IMR-90 (cell line): ENCODE measurements around the gene SRPRA. TPM values are rescaled to one million over a fixed set of nuclear protein-coding genes. Genes with fewer than 3 reads are reported as not detected.

Source experiments
- ATAC-seq: fragments of 200-7000 bp; cut with Tn5 transposase; 2 replicates; pipeline ENCODE4 v1.9.1; 2020; ENCODE audit warnings: low read depth, mild to moderate bottlenecking, moderate library complexity
- BruUV-seq: library from RNA; stranded (reverse); fragments of 400-500 nt; replicated peaks from 2 replicates; lab custom pipeline; 2021; lab: Mats Ljungman, UMichigan
- CTCF ChIA-PET: fragments of 300-600 bp; formaldehyde crosslinking; extraction: SDS; loops from one replicate; lab custom pipeline; 2021; ENCODE audit warnings: antibody characterized with exemption; lab: Yijun Ruan, JAX
- POLR2A ChIA-PET: fragments of 300-600 bp; sonication (Branson Sonifier 250); formaldehyde crosslinking; loops from one replicate; lab custom pipeline; 2022; ENCODE audit warnings: antibody characterized with exemption; ENCODE audit not compliant: unreplicated experiment; lab: Charles Lee
- DNase-seq: peaks from one replicate; pipeline ENCODE4 v3.0.0; 2013
- H2AFZ ChIP-seq: replicated peaks from 2 replicates; pipeline ENCODE3; 2013; ENCODE audit warnings: low read length, mild to moderate bottlenecking; ENCODE audit not compliant: poor library complexity
- H2AK5ac ChIP-seq: 2 replicates; pipeline ENCODE4 v1.6.1; 2013; ENCODE audit warnings: low read depth, low read length, inconsistent platforms
- H2AK9ac ChIP-seq: replicated peaks from 2 replicates; pipeline ENCODE3; 2013; ENCODE audit warnings: mild to moderate bottlenecking, low read depth, low read length, moderate library complexity; ENCODE audit not compliant: poor library complexity
- H2BK120ac ChIP-seq: 2 replicates; pipeline ENCODE4 v1.6.1; 2013; ENCODE audit warnings: low read depth, low read length, inconsistent platforms
- H2BK15ac ChIP-seq: 3 replicates; pipeline ENCODE4 v1.6.1; 2013; ENCODE audit warnings: low read depth, low read length, inconsistent platforms
- H2BK20ac ChIP-seq: 2 replicates; pipeline ENCODE4 v1.6.1; 2013; ENCODE audit warnings: low read depth, mild to moderate bottlenecking, inconsistent platforms, low read length, moderate library complexity
- H2BK5ac ChIP-seq: 2 replicates; pipeline ENCODE4 v1.6.1; 2013; ENCODE audit warnings: mild to moderate bottlenecking, low read depth, low read length, inconsistent platforms; ENCODE audit not compliant: poor library complexity, severe bottlenecking
- H3K14ac ChIP-seq: replicated peaks from 2 replicates; pipeline ENCODE4 v1.6.1; 2013; ENCODE audit warnings: low read depth, low read length, inconsistent platforms
- H3K18ac ChIP-seq: 2 replicates; pipeline ENCODE4 v1.6.1; 2013; ENCODE audit warnings: low read depth, low read length, control low read depth
- H3K23ac ChIP-seq: 2 replicates; pipeline ENCODE4 v1.6.1; 2013; ENCODE audit warnings: low read depth, low read length, inconsistent platforms
- H3K27ac ChIP-seq: 2 replicates; pipeline ENCODE4 v1.5.1; 2013; ENCODE audit warnings: mild to moderate bottlenecking, control low read depth, low read length; ENCODE audit not compliant: insufficient read depth
- H3K27me3 ChIP-seq: 2 replicates; pipeline ENCODE4 v1.6.1; 2013; ENCODE audit warnings: low read length; ENCODE audit not compliant: control insufficient read depth, insufficient read depth
- H3K36me3 ChIP-seq: 2 replicates; pipeline ENCODE4 v1.6.1; 2013; ENCODE audit warnings: low read length, mixed read lengths; ENCODE audit not compliant: control insufficient read depth, insufficient read depth
- H3K4ac ChIP-seq: 2 replicates; pipeline ENCODE4 v1.6.1; 2013; ENCODE audit warnings: low read depth, low read length, inconsistent platforms
- H3K4me1 ChIP-seq: 2 replicates; pipeline ENCODE4 v1.6.1; 2013; ENCODE audit warnings: low read length, mixed read lengths; ENCODE audit not compliant: control insufficient read depth, insufficient read depth
- H3K4me2 ChIP-seq: 2 replicates; pipeline ENCODE4 v1.6.1; 2013; ENCODE audit warnings: low read depth, mild to moderate bottlenecking, control low read depth, low read length, moderate library complexity
- H3K4me3 ChIP-seq: 2 replicates; pipeline ENCODE4 v1.5.1; 2013; ENCODE audit warnings: low read depth, mild to moderate bottlenecking, control low read depth, low read length, moderate library complexity; ENCODE audit not compliant: insufficient read depth
- H3K56ac ChIP-seq: 2 replicates; pipeline ENCODE4 v1.6.1; 2013; ENCODE audit warnings: low read length, inconsistent platforms; ENCODE audit not compliant: insufficient read depth; ENCODE audit errors: extremely low read depth
- H3K79me1 ChIP-seq, 2 experiments: 2 replicates each; pipeline ENCODE4 v1.6.1; 2013; ENCODE audit warnings: low read length in 2 of 2, inconsistent platforms in 1 of 2, low read depth in 1 of 2
- H3K9ac ChIP-seq: 2 replicates; pipeline ENCODE4 v1.6.1; 2013; ENCODE audit warnings: low read depth, low read length, control low read depth
- H3K9me1 ChIP-seq: 2 replicates; pipeline ENCODE4 v1.6.1; 2013; ENCODE audit warnings: low read length, inconsistent platforms; ENCODE audit not compliant: insufficient read depth
- H3K9me3 ChIP-seq: 2 replicates; pipeline ENCODE4 v1.6.1; 2013; ENCODE audit warnings: low read length; ENCODE audit not compliant: control insufficient read depth, insufficient read depth
- H4K20me1 ChIP-seq: 2 replicates; pipeline ENCODE4 v1.6.1; 2013; ENCODE audit warnings: low read length, inconsistent platforms; ENCODE audit not compliant: insufficient read depth
- H4K5ac ChIP-seq: 2 replicates; pipeline ENCODE4 v1.6.1; 2013; ENCODE audit warnings: mild to moderate bottlenecking, low read depth, low read length, control low read depth
- H4K8ac ChIP-seq, 2 experiments: 2 replicates each; pipeline ENCODE4 v1.6.1; 2013; ENCODE audit warnings: low read depth in 2 of 2, low read length in 2 of 2, control low read depth in 1 of 2, inconsistent platforms in 1 of 2
- H4K91ac ChIP-seq: 2 replicates; pipeline ENCODE4 v1.6.1; 2013; ENCODE audit warnings: low read depth, low read length, inconsistent platforms; ENCODE audit not compliant: insufficient read depth
- CHD1 ChIP-seq: IDR thresholded peaks from 2 replicates; pipeline ENCODE4 v1.6.1; 2012; ENCODE audit warnings: low read depth, low read length, improper control_type of control experiment
- FOS ChIP-seq: fragments of 150-350 bp; IDR thresholded peaks from 2 replicates; pipeline ENCODE4 v1.6.1; 2016; ENCODE audit warnings: low read depth, low read length
- MAFK ChIP-seq: IDR thresholded peaks from 2 replicates; pipeline ENCODE4 v1.6.1; 2012; ENCODE audit warnings: low read depth, low read length, improper control_type of control experiment
- MXI1 ChIP-seq: IDR thresholded peaks from 2 replicates; pipeline ENCODE4 v1.6.1; 2012; ENCODE audit warnings: low read depth, mild to moderate bottlenecking, low read length, moderate library complexity, borderline replicate concordance
- RCOR1 ChIP-seq: IDR thresholded peaks from 2 replicates; pipeline ENCODE4 v1.6.1; 2012; ENCODE audit warnings: mild to moderate bottlenecking, low read length, improper control_type of control experiment; ENCODE audit not compliant: insufficient replicate concordance
- WGBS, 2 experiments: methylation state at CpG; one replicate each; pipeline versions ENCODE4 v1.1.5 to v1.1.7; 2013; ENCODE audit warnings: missing lambda C conversion rate in 2 of 2; ENCODE audit not compliant: insufficient read length in 1 of 2; ENCODE audit errors: extremely low coverage in 2 of 2; 5-methylcytosine and 5-hydroxymethylcytosine counted together
- dilution Hi-C: fragments of 300-500 bp; cut with HindIII; formaldehyde crosslinking; loops from one replicate; pipeline ENCODE4 v1.14.3; 2018; ENCODE audit warnings: low sequenced_read_pairs; ENCODE audit not compliant: unreplicated experiment
- in situ Hi-C: fragments of 300-500 bp; cut with MboI; formaldehyde crosslinking; loops from 3 replicates; pipeline ENCODE4 v1.14.3; 2019; ENCODE audit warnings: low sequenced_read_pairs, inconsistent platforms, mixed read lengths
- intact Hi-C: fragments of 100-400 bp; cut with micrococcal nuclease; formaldehyde crosslinking; loops from 2 replicates; pipeline ENCODE4 v1.10.0; 2022
- polyA plus RNA-seq, 3 experiments: library from polyadenylated mRNA; depleted of rRNA; stranded (reverse); fragments of >200 nt; gene quantifications; 2 replicates each; pipeline ENCODE4 v1.2.3, GENCODE V29; 2012; ENCODE audit warnings: low replicate concordance in 1 of 3
- total RNA-seq: library from RNA; depleted of rRNA; stranded (reverse); fragments of >200 nt; gene quantifications from 2 replicates; pipeline ENCODE4 v1.2.3, GENCODE V29; 2012
- TF ChIP-seq, protein P1 (sequence below): fragments of 150-350 bp; IDR thresholded peaks from 2 replicates; pipeline ENCODE4 v1.6.1; 2017; ENCODE audit warnings: mild to moderate bottlenecking, antibody characterized with exemption, low read length, low read depth

The SRPRA gene
- total and polyA plus RNA-seq, 2 of the 4 experiments (the other 2 are of a cell fraction), result 108 to 131 TPM

DNA sequence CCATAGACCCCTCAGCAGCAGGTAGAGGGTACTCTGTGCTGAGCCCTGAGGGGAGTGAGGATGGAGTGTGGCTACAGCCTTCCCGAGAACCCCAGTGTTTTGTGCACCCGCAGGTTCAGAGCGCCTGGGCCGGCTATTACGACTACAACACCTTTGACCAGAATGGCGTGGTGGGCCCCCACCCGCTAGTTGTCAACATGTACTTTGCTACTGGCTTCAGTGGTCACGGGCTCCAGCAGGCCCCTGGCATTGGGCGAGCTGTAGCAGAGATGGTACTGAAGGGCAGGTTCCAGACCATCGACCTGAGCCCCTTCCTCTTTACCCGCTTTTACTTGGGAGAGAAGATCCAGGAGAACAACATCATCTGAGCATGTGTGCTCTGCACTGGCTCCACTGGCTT is 8.6 kb upstream of the SRPRA start:
- H2BK120ac ChIP-seq, result no peak overlapping the region
- WGBS, 2 experiments, result 96% methylated on average over 7 of the region's 11 CpGs; no CpG with 5 or more reads in 1 of the 2 experiments
- H4K8ac ChIP-seq, result no peak overlapping the region
- no peak overlapping the region for H3K56ac ChIP-seq
- H2BK20ac ChIP-seq, result no peak overlapping the region
- no peak overlapping the region for H3K23ac ChIP-seq
- H3K27ac ChIP-seq, result no peak overlapping the region
- H4K5ac ChIP-seq, result no peak overlapping the region
- no peaks in the 10 kb centered on the region; the same call in 1 of the 2 replicates for H3K9me1 ChIP-seq
- H2AK5ac ChIP-seq, result no peak overlapping the region
- no peaks in the 10 kb centered on the region for H3K9me3 ChIP-seq
- H3K4me2 ChIP-seq, result no peak overlapping the region
- H2BK5ac ChIP-seq, result no peak overlapping the region
- H3K4ac ChIP-seq, result no peak overlapping the region
- DNase-seq (no peak), ATAC-seq (no peak)
- in situ Hi-C loops, result no loop called here
- H3K18ac ChIP-seq, result no peak overlapping the region
- peaks cover 0 to 3% of the 10 kb centered on the region in 2 experiments; a peak in 1 of 4 replicates for H3K79me1 ChIP-seq
- peaks cover 35% of the 10 kb centered on the region for H3K36me3 ChIP-seq
- no peak overlapping the region for H2BK15ac ChIP-seq
- H2AK9ac ChIP-seq, result no peak overlapping the region
- H2AFZ ChIP-seq, result no peak overlapping the region
- ChIA-PET POLR2A (no interaction called here), CTCF (no interaction called here)
- no peak for TF ChIP-seq RCOR1
- no peak for TF ChIP-seq CHD1
- TF ChIP-seq, protein P1, sequence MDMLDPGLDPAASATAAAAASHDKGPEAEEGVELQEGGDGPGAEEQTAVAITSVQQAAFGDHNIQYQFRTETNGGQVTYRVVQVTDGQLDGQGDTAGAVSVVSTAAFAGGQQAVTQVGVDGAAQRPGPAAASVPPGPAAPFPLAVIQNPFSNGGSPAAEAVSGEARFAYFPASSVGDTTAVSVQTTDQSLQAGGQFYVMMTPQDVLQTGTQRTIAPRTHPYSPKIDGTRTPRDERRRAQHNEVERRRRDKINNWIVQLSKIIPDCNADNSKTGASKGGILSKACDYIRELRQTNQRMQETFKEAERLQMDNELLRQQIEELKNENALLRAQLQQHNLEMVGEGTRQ, result no peak
- TF ChIP-seq MXI1, result no peak
- no peak for TF ChIP-seq FOS
- TF ChIP-seq MAFK, result no peak
- intact Hi-C loops, result no loop called here
- H3K9ac ChIP-seq, result no peak overlapping the region
- dilution Hi-C loops, result no loop called here
- H3K4me3 ChIP-seq, result no peak overlapping the region
- H3K4me1 ChIP-seq, result peaks cover 3% of the 10 kb centered on the region; the same call in 1 of the 2 replicates
- no peaks in the 10 kb centered on the region for H3K27me3 ChIP-seq
- no peaks in the 10 kb centered on the region for H4K20me1 ChIP-seq
- H4K91ac ChIP-seq, result no peak overlapping the region
- no peak overlapping the region for H3K14ac ChIP-seq
- BruUV-seq, result no TSS peak
